Central memory CD8-positive, alpha-beta T cell (primary cell): ENCODE data around the gene PC.

Source experiments
- ATAC-seq: fragments of 150-1000 bp; cut with Tn5 transposase; replicated peaks from 2 replicates; pipeline ENCODE4 v1.10.0; 2022; ENCODE audit warnings: mild to moderate bottlenecking, moderate FRiP score, moderate number of reproducible peaks; ENCODE audit not compliant: poor library complexity, severe bottlenecking; ENCODE audit errors: extremely low read depth
- DNase-seq, 2 donors: peaks; one replicate each; pipeline ENCODE4 v3.0.0; 2021; ENCODE audit warnings: low spot score in 2 of 2
- H3K27ac Mint-ChIP-seq: one replicate; pipeline ENCODE4 v1.8.0; 2022; ENCODE audit warnings: low read depth, mild to moderate bottlenecking, moderate library complexity, mixed read lengths
- H3K27me3 Mint-ChIP-seq: one replicate; pipeline ENCODE4 v1.8.0; 2022; ENCODE audit warnings: mixed read lengths
- H3K36me3 Mint-ChIP-seq: one replicate; pipeline ENCODE4 v1.8.0; 2022; ENCODE audit warnings: mild to moderate bottlenecking, moderate library complexity, mixed read lengths; ENCODE audit not compliant: insufficient read depth
- H3K4me1 Mint-ChIP-seq: one replicate; pipeline ENCODE4 v1.8.0; 2022; ENCODE audit warnings: mixed read lengths
- H3K4me3 Mint-ChIP-seq: one replicate; pipeline ENCODE4 v1.8.0; 2022; ENCODE audit warnings: mild to moderate bottlenecking, moderate library complexity, mixed read lengths
- H3K9me3 Mint-ChIP-seq: one replicate; pipeline ENCODE4 v1.8.0; 2022; ENCODE audit warnings: mixed read lengths

The PC gene

GRCh38 chr11:66889960-66890359 is 68.2 kb downstream of the PC start:
- Mint-ChIP-seq H3K9me3 (no peaks in the 10 kb centered on the region), H3K27ac (no peak overlapping the region), H3K4me3 (no peak overlapping the region), H3K36me3 (no peaks in the 10 kb centered on the region), H3K4me1 (no peaks in the 10 kb centered on the region), H3K27me3 (peaks cover 16% of the 10 kb centered on the region)
- DNase-seq (no peak), ATAC-seq (no peak)

- H3K36me3 Mint-ChIP-seq, result no peaks in the 10 kb centered on the region
- H3K4me3 Mint-ChIP-seq, result no peak overlapping the region
- no peaks in the 10 kb centered on the region for H3K9me3 Mint-ChIP-seq
- H3K4me1 Mint-ChIP-seq, result no peaks in the 10 kb centered on the region
- H3K27me3 Mint-ChIP-seq, result peaks cover 3% of the 10 kb centered on the region
- ATAC-seq (no peak), DNase-seq (no peak)
- no peak overlapping the region for H3K27ac Mint-ChIP-seq
Observed at GRCh38 chr11:66888282-66888681, 69.9 kb downstream of the PC start.

- no peak for DNase-seq
- Mint-ChIP-seq H3K4me1 (no peaks in the 10 kb centered on the region), H3K27ac (no peak overlapping the region), H3K36me3 (no peaks in the 10 kb centered on the region), H3K27me3 (no peaks in the 10 kb centered on the region), H3K9me3 (no peaks in the 10 kb centered on the region), H3K4me3 (no peak overlapping the region)
- ATAC-seq, result no peak
Observed at GRCh38 chr11:66887526-66887925, 70.7 kb downstream of the PC start.

- no peaks in the 10 kb centered on the region for H3K36me3 Mint-ChIP-seq
- no peak overlapping the region for H3K4me3 Mint-ChIP-seq
- H3K4me1 Mint-ChIP-seq, result no peaks in the 10 kb centered on the region
- no peak for ATAC-seq
- H3K9me3 Mint-ChIP-seq, result no peaks in the 10 kb centered on the region
- no peak overlapping the region for H3K27ac Mint-ChIP-seq
- no peaks in the 10 kb centered on the region for H3K27me3 Mint-ChIP-seq
- no peak for DNase-seq
Observed at GRCh38 chr11:66886671-66887221, 71.4 kb downstream of the PC start.

GRCh38 chr11:66885950-66886440 is 72.2 kb downstream of the PC start:
- H3K36me3 Mint-ChIP-seq, result no peaks in the 10 kb centered on the region
- no peak overlapping the region for H3K27ac Mint-ChIP-seq
- H3K4me1 Mint-ChIP-seq, result peaks cover 6% of the 10 kb centered on the region
- H3K4me3 Mint-ChIP-seq, result no peak overlapping the region
- no peaks in the 10 kb centered on the region for H3K27me3 Mint-ChIP-seq
- DNase-seq (no peak), ATAC-seq (no peak)
- no peaks in the 10 kb centered on the region for H3K9me3 Mint-ChIP-seq

GRCh38 chr11:66885469-66885868 is 72.7 kb downstream of the PC start:
- no peaks in the 10 kb centered on the region for H3K27me3 Mint-ChIP-seq
- no peaks in the 10 kb centered on the region for H3K9me3 Mint-ChIP-seq
- no peak overlapping the region for H3K4me3 Mint-ChIP-seq
- ATAC-seq (no peak), DNase-seq (no peak)
- no peak overlapping the region for H3K27ac Mint-ChIP-seq
- H3K4me1 Mint-ChIP-seq, result peaks cover 12% of the 10 kb centered on the region
- no peaks in the 10 kb centered on the region for H3K36me3 Mint-ChIP-seq

GRCh38 chr11:66884443-66884842 is 73.7 kb downstream of the PC start:
- no peak for ATAC-seq

GRCh38 chr11:66883016-66883965 is 74.9 kb downstream of the PC start:
- Mint-ChIP-seq H3K9me3 (no peaks in the 10 kb centered on the region), H3K36me3 (no peaks in the 10 kb centered on the region), H3K27ac (no peak overlapping the region), H3K4me1 (peaks cover 16% of the 10 kb centered on the region), H3K27me3 (no peaks in the 10 kb centered on the region), H3K4me3 (no peak overlapping the region)
- DNase-seq (peak; percentile 38 to 40), ATAC-seq (no peak)

More at GRCh38 chr11:66884443-66884842, 73.7 kb downstream of the PC start:
- no peaks in the 10 kb centered on the region for H3K9me3 Mint-ChIP-seq
- no peaks in the 10 kb centered on the region for H3K36me3 Mint-ChIP-seq
- H3K4me3 Mint-ChIP-seq, result no peak overlapping the region
- H3K27ac Mint-ChIP-seq, result no peak overlapping the region
- H3K4me1 Mint-ChIP-seq, result peaks cover 16% of the 10 kb centered on the region
- DNase-seq, result no peak
- no peaks in the 10 kb centered on the region for H3K27me3 Mint-ChIP-seq

GRCh38 chr11:66882561-66883015 is 75.6 kb downstream of the PC start:
- Mint-ChIP-seq H3K4me3 (no peak overlapping the region), H3K27me3 (no peaks in the 10 kb centered on the region), H3K9me3 (no peaks in the 10 kb centered on the region), H3K27ac (no peak overlapping the region), H3K36me3 (no peaks in the 10 kb centered on the region), H3K4me1 (peaks cover 16% of the 10 kb centered on the region)
- no peak for ATAC-seq
- no peak for DNase-seq

- H3K27me3 Mint-ChIP-seq, result no peaks in the 10 kb centered on the region
- no peak overlapping the region for H3K4me3 Mint-ChIP-seq
- H3K9me3 Mint-ChIP-seq, result no peaks in the 10 kb centered on the region
- no peak for DNase-seq
- H3K4me1 Mint-ChIP-seq, result peaks cover 16% of the 10 kb centered on the region
- no peak for ATAC-seq
- no peaks in the 10 kb centered on the region for H3K36me3 Mint-ChIP-seq
- H3K27ac Mint-ChIP-seq, result no peak overlapping the region
Observed at GRCh38 chr11:66881927-66882452, 76.2 kb downstream of the PC start.

GRCh38 chr11:66881451-66881835 is 76.7 kb downstream of the PC start:
- no peaks in the 10 kb centered on the region for H3K9me3 Mint-ChIP-seq
- H3K4me1 Mint-ChIP-seq, result peaks cover 16% of the 10 kb centered on the region
- ATAC-seq, result no peak
- H3K27me3 Mint-ChIP-seq, result no peaks in the 10 kb centered on the region
- no peak overlapping the region for H3K4me3 Mint-ChIP-seq
- H3K27ac Mint-ChIP-seq, result no peak overlapping the region
- DNase-seq, result no peak
- H3K36me3 Mint-ChIP-seq, result no peaks in the 10 kb centered on the region

- peak overlapping the region; percentile 11 for H3K4me3 Mint-ChIP-seq
- no peaks in the 10 kb centered on the region for H3K36me3 Mint-ChIP-seq
- H3K4me1 Mint-ChIP-seq, result peaks cover 16% of the 10 kb centered on the region
- DNase-seq, result no peak
- no peak overlapping the region for H3K27ac Mint-ChIP-seq
- no peaks in the 10 kb centered on the region for H3K27me3 Mint-ChIP-seq
- peak; percentile 36 for ATAC-seq
- no peaks in the 10 kb centered on the region for H3K9me3 Mint-ChIP-seq
Observed at GRCh38 chr11:66880496-66881450, 77.4 kb downstream of the PC start.
